HG02870 (cell line): Measurements from ENCODE around the gene GRM2.
"Not testable (repeated sequence)": the region's sequence is repeated elsewhere in the genome, so short reads cannot be mapped to it uniquely, and the experiment has no call there.

Source experiments
- ATAC-seq: cut with Tn5 transposase; IDR thresholded peaks from one replicate; pipeline ENCODE4 v1.9.1; 2021; ENCODE audit warnings: mild to moderate bottlenecking, moderate library complexity; ENCODE audit not compliant: unreplicated experiment

GRM2 gene

DNA sequence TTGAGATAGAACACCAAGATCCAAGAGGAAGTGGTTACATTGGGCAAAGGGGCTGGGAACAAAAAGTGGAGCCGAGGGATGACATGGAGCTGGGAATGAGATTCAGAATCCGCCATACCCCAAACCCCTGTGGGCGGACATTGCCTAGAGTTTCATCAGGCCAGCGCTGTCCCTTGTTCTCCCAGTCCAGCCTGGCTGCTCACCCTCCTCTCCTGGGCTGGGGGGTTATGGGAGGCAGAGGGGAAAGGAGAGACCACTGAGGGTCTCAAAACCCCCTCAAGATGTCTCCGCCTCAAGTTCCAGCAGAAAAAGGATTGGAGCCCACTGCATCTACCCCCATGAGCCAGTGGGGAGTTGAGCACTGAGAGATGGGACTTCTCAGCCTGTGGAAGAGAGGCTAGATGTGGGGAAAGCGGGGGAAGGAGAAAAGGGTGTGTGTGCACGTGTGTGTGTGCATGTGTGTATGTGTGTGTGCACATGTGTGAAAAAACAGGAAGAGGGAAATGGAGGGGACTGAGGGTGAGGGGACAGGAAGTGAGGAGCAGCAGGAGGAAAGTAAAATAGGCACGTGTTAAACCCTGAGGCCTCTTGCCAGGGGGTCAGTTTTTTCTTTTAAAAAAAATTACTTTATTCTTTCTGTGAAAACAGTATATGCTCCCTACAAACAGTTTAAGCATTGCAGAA is 14.3 kb downstream of the GRM2 start:
- ATAC-seq, result no peak

DNA sequence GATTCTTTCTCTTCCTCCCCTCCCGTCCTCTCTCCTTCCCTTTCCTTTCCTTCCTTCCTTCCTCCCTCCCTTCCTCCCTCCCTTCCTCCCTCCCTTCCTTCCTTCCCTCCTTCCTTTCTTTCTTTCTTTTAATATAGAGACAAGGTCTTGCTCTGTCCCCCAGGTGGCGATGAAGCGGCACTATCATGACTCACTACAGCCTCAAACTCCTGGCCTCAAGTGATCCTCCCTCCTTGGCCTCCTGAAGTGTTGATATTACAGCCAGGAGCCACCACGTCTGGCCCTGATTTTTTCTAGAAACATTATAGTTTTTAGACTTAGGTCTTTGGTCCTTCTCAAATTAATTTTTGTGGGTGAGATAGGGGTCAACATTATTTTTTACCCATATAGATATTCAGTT is 15.5 kb downstream of the GRM2 start:
- no peak for ATAC-seq

DNA sequence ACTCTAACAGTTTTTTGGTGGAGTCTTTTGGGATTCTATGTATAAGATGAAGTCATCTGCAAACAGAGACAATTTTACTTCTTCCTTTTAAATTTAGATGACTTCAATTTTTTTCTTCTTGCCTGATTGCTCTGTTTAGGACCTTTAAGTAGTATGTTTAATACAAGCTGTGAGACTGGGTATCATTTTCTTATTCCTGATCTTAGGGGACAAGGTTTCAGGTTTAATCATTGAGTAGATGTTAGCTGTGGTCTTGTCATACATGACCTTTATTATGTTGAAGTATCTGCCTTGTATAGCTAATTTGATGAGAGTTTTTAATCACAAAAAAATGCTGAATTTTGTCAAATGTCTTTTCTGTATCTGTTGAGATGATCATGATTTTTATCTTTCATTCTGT is 20.6 kb downstream of the GRM2 start:
- no peak for ATAC-seq

DNA sequence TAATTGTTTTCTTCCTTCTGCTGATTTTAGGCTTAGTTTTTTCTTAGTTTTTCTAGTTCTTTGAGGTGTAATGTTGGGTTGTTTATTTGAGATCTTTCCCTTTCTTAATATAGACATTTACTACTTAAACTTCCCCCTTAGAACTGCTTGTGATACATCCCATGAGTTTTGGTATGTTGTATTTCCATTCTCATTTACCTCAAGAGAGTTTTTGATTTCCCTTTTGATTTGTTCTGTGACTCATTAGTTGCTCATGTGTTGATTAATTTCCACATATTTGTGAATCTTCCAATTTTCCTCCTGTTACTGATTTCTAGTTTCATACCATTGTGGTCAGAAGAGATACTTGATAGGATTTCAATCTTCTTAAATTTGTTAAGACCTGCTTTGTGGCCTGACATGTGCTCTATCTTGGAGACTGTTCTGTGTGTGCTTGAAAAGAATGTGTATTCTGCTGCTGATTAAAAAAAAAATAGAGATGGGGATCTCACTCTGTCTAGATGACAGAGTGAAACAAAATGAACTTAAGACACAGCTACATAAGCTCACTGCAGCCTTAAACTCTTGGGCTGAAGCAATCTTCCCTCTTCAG is 22.3 kb downstream of the GRM2 start:
- ATAC-seq, result no peak

DNA sequence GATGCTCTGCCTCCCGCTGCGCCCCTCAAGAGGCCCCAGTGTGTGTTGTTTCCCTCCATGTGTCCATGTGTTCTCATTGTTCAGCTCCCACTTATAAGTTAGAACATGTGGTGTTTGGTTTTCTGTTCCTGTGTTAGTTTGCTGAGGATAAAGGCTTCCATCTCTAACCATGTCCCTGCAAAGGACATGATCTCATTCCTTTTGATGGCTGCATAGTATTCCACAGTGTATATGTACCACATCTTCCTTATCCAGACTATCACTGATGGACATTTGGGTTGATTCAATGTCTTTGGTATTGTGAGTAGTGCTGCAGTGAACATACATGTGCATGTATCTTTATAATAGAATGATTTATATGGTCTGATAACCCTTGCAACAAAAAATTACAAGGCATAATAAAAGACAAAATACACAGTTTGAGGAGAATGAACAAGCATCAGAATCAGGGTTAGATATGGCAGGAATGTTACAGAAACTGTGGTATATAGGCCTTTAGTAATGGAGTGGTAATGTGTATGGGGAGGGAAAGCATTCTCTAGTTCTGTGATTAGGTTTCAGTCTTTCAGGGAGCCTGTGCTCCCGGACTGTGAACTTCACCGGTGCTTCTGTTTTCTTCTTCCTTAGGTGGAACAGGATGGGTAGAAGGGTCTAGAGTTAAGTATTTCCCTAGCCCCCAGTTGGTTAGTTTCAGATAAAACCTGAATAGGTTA is 27.1 kb downstream of the GRM2 start:
- no peak for ATAC-seq

DNA sequence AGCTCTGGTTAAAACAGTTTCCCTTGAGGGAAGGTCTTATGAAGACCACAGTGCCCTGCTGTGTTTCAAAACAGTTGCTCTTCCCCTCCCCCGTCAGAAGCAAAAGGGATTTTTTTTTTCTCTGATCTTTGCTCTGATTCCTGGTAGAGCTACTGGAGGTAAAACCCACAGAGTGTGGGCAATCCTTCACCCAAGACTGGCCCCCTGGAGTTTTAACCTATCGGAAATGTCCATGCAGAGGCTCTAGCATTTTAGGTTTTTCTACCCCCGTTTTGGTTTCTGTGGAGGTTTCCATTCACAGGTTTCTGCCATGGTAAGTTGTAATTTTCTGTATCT is 27.7 kb downstream of the GRM2 start:
- no peak for ATAC-seq

DNA sequence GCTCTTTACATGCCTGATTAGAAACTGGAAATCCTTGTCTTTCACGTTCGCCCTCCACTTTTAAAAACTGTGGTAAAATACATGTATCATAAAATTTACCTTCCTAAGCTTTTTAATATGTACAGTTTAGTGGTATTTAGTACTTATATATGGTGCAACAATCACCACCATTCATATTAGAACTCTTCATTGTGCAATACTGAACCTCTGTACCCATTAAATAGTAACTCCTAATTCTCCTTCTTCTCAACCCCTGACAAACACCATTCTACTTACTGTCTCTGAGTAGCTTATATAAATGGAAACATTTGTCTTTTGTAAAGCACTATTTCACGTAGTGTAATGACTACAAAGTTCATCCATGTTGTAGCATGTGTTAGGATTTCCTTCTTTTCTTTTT is 28.2 kb downstream of the GRM2 start:
- no peak for ATAC-seq

DNA sequence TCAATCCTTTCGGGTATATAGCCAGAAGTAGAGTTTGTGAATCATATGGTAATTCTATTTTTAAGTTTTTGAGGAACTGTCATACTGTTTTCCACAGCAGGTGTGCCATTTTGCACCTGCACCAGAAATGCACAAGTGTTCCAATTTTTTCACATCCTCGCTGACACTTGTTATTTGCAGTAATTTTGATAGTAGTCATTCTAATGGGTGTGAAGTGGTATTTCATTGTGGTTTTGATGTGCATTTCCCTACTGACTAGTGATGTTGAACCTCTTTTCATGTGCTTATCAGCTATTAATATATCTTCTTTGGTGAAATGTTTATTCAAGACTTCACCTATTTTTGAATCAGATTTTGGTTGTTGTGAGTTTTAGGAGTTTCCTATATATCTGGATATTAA is 29.1 kb downstream of the GRM2 start:
- no peak for ATAC-seq

DNA sequence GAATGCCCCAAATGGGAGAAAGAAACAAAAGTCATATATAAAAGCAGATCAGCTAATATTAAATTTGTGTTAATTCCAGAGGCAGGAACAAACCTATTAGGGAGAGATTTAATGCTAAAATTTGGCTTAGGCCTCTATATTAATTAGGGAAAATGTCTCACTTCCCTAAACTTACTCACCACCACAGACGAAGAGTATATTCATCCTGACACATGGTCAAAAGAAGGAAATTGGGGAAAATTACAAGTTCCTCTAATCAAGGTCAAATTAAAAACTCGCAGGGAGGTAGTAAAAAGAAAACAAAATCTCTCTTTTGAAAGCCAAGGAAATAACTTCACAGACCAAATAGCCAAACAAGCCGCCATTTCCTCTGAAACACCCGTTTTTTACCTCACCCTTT is 32.2 kb downstream of the GRM2 start:
- ATAC-seq, result no peak

DNA sequence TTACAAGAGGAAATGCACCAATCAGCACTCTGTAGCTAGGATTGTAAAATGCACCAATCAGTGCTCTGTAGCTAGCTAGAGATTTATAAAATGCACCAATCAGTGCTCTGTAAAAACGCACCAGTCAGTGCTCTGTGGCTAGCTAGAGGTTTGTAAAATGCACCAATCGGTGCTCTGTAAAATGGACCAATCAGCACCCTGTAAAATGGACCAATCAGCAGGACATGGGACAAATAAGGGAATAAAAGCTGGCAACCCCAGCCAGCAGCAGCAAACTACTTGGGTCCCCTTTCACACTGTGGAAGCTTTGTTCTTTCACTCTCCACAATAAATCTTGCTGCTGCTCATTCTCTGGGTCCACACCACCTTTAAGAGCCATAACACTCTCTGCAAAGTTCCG is 35.5 kb downstream of the GRM2 start:
- ATAC-seq, result not testable (repeated sequence)

DNA sequence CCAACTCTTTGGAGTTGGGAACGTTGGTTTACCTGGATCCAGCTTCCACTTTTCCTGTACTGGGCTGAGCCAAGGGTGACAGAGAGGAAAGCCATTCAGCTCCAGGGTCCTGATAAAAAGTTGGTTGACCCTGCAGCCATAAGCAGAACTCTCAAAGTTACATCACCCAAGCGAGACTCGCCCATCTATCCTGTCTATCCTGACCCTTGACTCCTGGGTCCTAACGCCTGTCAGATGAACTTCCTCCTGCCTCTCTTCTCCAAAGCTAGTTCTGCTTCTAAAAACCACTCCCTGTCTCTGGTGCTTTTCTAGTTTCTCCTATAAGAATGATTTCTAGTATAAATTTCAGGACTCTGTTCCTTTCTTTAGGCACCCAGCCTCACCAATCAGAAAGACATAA is 36.1 kb downstream of the GRM2 start:
- not testable (repeated sequence) for ATAC-seq

DNA sequence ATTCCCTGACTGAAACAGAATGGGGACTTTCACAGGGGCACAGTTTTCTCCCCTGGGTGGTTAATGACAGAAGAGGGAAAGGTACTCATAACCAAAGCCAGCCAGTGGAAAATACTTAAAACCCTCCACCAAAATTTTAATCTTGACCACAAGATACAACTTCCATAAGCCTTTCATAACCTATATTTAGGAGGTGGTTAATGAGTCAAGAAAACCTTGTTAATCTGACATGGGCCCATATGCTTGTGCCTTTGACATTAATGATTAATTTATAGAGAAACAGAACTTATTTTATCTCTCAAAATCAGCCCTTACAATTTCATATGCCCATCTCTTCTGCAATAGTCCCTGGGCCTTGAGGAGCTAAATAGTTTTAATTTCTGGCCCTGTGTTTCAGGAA is 41.0 kb downstream of the GRM2 start:
- ATAC-seq, result no peak

DNA sequence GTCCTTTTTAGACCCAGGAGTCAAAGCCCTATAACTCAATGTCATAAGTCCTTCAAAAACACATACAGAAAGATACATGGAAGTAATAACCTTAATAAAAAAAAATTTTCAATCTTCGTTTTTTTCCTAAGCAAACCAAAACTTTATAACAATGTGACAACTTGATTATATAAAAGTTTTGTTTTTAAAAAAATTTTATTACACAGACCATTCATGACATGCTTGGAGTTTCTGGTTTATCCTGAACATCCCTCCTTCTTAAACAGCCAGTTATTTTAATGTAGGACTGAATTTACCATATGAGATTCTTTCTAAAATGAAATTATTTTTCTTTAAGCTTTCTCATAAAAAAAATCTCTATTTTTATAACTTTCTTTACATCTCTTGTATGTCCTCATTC is 41.5 kb downstream of the GRM2 start:
- no peak for ATAC-seq

DNA sequence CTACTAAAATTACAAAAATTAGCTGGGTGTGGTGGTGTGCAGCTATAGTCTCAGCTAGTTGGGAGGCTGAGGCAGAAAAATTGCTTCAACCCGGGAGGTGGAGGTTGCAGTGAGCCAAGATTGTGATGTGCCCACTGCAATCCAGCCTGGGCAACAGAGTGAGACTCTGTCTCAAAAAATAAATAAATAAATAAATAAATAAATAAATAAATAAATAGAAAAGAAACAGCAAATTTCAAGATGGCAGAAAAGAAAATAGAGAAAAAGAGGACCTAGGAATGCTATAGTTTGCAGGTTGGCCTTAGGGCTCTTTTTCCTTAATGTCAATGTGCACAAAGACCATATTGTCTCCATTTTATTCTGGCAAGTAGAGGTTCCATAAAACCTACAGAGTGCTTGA is 44.0 kb downstream of the GRM2 start:
- ATAC-seq, result no peak

DNA sequence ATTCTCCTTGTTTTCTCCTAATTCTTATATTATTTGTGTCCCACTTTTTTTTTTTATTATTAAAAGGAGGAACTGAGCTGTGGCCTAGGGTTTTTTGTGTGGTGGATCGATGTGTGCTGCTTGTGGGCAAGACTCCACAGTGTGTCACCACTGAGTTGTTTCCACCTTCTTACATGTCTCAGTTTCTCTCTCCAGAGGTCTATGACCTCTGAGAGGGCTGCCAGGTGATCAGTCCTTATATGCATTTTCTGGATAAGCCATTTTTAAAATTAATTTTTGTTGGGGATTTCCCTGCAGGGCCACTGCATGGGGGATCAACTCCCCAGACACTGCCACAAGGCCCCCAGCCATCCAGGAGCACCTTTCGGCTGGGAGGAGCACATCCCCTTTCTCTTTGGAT is 44.4 kb downstream of the GRM2 start:
- ATAC-seq, result no peak

DNA sequence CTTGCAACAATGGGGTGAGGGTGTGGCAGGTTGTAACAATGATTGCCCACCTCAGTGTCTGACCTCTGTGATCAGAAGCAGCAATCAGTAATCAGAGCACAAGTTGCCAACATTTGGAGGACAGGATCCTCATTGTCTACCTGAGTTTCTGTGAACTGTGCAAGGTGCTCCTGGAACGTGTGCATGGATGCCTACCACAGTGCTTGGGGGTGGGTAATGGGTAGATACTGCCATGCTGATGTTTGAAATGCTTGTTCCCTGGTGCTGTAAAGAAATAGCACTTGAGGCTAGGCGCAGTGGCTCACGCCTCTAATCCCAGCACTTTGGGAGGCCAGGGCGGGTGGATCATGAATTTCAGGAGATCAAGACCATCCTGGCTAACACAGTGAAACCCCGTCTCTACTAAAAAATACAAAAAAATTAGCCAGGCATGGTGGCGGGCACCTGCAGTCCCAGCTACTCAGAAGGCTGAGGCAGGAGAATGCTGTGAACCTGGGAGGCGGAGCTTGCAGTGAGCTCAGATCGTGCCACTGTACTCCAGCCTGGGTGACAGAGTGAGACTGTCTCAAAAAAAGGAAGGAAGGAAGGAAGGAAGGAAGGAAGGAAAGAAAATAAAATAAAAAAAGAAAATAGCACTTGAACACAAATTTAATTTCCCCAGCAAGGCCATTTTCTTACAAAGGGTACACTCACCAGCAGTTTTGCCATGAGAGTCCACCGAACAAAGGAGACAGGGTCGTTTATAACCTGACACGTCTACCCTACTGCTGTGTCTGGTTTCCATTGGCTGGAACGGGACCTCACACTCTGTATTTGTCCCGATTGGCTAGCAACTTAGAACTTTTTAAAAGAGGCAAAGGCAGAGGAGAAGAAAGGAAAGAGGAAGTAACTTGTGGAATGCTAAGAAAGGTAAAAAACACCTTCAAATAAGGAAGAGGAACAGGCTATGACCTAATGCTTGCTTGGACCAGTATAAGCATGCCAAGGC is 47.2 kb downstream of the GRM2 start:
- not testable (repeated sequence) for ATAC-seq

DNA sequence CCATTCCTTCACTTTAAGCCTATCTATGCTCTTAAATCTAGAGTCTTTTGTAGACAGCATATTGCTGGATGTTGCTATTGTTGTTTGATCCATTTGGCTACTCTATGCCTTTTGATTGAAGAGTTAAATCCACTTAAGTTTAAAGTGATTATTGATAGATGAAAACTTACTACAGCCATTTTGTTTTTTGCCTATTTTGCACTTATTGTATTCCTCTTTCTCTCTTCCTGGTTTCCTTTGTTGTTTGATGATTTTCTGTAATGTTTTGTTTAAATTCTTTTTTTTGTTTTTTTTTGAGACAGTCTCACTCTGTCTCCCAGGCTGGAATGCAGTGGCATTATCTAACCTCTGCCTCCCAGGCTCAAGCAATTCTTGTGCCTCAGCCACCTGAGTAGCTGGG is 52.3 kb downstream of the GRM2 start:
- ATAC-seq, result no peak
